Activated CD8-positive, alpha-beta memory T cell treated with anti-CD3 and anti-CD28 coated beads, Interleukin-2, amount 50 U/mL, for 24 hours (primary cell): ENCODE data around the gene NFATC1.
A peak's percentile ranks its signal among the peaks of the same experiment; 100 is the strongest.

Experiments
- DNase-seq: peaks from one replicate; pipeline ENCODE4 v3.0.0-alpha.2; 2020; ENCODE audit errors: extremely low read depth

Gene NFATC1

GRCh38 chr18:79389689-79390088 lies 6.0 kb upstream of the NFATC1 start:
- DNase-seq = no peak

GRCh38 chr18:79392226-79392625 lies 3.5 kb upstream of the NFATC1 start:
- DNase-seq = no peak

- DNase-seq = no peak
These were observed 2.5 kb upstream of the NFATC1 start for GRCh38 chr18:79393181-79393634.

- no peak for DNase-seq
These were observed 1.8 kb upstream of the NFATC1 start for GRCh38 chr18:79393635-79394533.

GRCh38 chr18:79394534-79395307 lies 1.0 kb upstream of the NFATC1 start:
- peak; percentile 51 for DNase-seq

GRCh38 chr18:79395308-79395640 lies 456 bp upstream of the NFATC1 start:
- no peak for DNase-seq

GRCh38 chr18:79396431-79397246 lies 909 bp downstream of the NFATC1 start:
- DNase-seq = no peak

GRCh38 chr18:79397247-79397829 lies 1.6 kb downstream of the NFATC1 start:
- DNase-seq = no peak

- no peak for DNase-seq
These were observed 2.4 kb downstream of the NFATC1 start for GRCh38 chr18:79397830-79398761.

- no peak for DNase-seq
These were observed 3.7 kb downstream of the NFATC1 start for GRCh38 chr18:79399275-79400081.

GRCh38 chr18:79400091-79400590 lies 4.4 kb downstream of the NFATC1 start:
- no peak for DNase-seq

GRCh38 chr18:79400591-79401381 lies 5.1 kb downstream of the NFATC1 start:
- DNase-seq = no peak

- DNase-seq = no peak
These were observed 5.9 kb downstream of the NFATC1 start for GRCh38 chr18:79401494-79402208.

- DNase-seq = no peak
These were observed 6.5 kb downstream of the NFATC1 start for GRCh38 chr18:79402209-79402576.

- no peak for DNase-seq
These were observed 7.4 kb downstream of the NFATC1 start for GRCh38 chr18:79402977-79403722.

- no peak for DNase-seq
These were observed 8.2 kb downstream of the NFATC1 start for GRCh38 chr18:79403723-79404566.

- DNase-seq = no peak
These were observed 8.8 kb downstream of the NFATC1 start for GRCh38 chr18:79404567-79404910.
